HG03457 (cell line): ENCODE measurements around the gene SGSH.
"Not testable (repeated sequence)": the region's sequence is repeated elsewhere in the genome, so short reads cannot be mapped to it uniquely, and the experiment has no call there.

ENCODE experiments used
- ATAC-seq: cut with Tn5 transposase; IDR thresholded peaks from one replicate; pipeline ENCODE4 v1.9.1; 2021; ENCODE audit warnings: moderate number of reproducible peaks; ENCODE audit not compliant: unreplicated experiment

Gene SGSH

DNA sequence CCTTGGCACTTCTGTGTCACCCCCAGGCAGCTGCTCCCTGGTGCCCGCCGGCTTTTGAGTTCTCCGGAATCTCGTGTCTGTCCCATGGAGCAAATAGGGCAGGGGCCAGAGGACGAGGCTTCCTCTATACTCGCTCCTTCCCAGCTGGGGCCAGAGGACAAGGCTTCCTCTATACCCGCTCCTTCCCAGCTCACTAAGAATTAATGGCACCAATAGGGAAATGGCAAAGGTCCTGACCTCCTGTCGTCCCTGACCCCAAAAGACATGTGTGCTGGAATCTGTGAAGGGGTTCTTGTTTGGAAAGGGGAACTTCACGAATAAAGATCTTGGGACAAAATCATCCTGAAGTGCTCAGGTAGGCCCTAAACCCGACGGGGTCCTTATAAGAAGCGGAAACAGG lies 7.6 kb downstream of the SGSH start:
- ATAC-seq, result no peak

DNA sequence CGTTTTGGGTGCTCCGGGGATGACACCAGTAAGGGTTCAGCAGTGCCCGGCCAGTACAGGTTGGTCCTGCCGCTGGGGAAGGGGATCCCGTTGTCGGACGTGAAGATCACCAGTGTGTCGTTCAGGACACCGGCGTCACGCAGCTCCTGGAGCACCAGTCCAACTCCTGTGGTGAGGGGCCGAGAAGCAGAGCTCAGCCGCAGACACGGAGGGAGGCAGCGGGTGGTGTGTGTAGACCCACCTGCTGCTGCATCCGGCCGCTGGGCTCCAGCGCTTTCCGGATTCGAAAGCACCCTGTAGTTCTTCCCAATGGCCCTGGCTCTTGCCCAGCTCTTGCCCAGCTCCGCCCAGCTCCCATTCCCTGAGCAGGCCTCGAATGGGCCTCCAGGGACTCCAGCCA lies 8.0 kb downstream of the SGSH start:
- ATAC-seq, result no peak

GRCh38 chr17:80210348-80211108 lies 9.6 kb downstream of the SGSH start:
- no peak for ATAC-seq

DNA sequence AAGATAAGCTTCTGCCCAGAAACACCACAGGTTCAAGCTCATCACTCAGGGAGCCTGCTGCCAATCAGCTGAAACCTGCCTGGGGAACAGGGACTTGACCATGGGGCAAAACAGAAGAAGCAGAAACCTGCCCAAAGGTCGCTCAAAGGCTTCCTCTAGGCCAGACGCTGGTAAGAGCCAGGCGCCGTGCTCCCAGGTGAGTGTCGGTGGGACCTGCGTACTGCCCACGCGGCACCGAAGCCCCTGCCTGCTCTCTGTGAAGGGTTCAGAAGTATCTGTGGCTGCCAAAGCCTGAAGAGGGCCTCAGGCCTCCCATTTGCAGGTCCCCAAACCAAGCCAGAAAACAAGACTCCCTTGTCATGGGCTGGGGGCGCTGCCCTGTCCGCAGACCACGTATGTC lies 10.4 kb downstream of the SGSH start:
- ATAC-seq, result no peak

- ATAC-seq, result no peak
These were observed 12.1 kb downstream of the SGSH start for GRCh38 chr17:80208050-80208449.

DNA sequence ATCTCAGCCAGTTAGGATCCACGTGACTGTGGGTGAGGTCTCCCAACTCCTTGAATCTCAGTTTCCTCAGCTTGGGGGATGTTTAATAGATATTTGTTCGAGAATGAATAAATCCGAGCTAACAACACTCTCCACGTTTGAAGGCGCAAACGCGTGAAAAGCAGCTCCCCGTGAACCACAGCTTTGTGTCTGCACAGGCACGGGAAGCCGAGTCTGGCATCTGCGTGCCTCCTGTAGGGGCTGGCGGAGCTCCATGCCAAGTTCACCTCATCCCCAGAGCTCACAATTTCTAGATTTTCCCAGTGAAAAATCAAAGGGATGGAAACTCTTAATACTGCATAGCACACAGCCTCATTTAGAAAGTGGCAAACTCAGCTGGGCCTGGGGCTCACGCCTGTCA lies 14.3 kb downstream of the SGSH start:
- ATAC-seq, result no peak

DNA sequence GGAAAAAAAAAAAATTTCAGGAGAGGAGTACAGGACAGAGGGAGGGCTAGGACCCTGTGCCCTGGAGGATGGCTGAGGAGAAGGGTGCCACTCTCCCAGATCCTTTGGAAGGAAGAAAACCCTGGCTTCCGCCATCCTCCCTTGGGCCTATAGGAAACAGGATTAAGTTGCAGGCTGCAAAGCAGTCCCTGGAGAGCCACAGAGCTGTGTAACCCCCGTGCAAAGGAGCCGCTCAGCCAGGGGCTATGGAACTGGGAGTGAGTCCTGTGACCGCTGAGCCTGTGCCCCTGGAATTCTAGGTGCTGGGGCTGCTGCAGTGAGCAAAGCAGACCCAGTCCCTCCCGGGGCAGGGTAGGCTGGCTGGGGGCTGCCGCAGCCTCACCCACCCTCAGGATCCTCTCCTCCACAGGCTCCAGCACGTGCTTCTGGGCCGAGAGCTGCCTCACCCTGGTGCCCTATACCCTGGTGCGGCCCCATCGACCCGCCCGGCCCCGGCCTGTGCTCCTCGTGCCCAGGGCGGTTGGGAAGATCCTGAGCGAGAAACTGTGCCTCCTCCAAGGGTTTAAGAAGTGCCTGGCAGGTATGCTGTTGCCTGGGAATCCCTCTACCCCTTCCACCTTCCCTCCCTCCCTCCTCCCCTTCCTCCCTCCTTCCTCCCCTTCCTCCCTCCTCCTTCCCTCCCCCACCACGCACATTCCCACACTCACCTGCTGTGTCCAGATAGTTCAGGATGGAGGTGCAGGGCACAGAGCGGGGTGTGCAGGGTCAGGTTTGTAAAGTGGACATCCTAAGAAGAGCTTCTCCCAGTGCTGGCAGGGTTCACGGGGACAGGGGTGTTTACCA lies 15.3 kb downstream of the SGSH start:
- no peak for ATAC-seq

- no peak for ATAC-seq
These were observed 16.6 kb downstream of the SGSH start for GRCh38 chr17:80203471-80203963.

- no peak for ATAC-seq
These were observed 17.9 kb downstream of the SGSH start for GRCh38 chr17:80202197-80202596.

- ATAC-seq, result no peak
These were observed 18.7 kb downstream of the SGSH start for GRCh38 chr17:80201446-80201845.

DNA sequence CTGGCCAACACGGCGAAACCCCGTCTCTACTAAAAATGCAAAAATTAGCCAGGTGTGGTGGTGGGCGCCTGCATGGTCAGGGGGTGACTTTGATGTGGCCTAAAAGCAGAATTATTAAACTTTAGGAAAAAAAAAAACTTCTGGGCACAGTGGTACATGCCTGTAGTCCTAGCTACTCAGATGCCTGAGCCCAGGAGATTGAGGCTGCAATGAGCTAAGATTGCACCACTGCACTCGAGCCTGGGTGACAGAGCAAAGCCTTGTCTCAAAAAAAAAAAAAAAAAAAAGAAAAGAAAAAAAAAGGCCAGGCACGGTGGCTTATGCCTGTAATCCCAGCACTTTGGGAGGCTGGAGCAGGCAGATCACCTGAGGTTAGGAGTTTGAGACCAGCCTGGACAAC lies 20.8 kb downstream of the SGSH start:
- ATAC-seq, result not testable (repeated sequence)

DNA sequence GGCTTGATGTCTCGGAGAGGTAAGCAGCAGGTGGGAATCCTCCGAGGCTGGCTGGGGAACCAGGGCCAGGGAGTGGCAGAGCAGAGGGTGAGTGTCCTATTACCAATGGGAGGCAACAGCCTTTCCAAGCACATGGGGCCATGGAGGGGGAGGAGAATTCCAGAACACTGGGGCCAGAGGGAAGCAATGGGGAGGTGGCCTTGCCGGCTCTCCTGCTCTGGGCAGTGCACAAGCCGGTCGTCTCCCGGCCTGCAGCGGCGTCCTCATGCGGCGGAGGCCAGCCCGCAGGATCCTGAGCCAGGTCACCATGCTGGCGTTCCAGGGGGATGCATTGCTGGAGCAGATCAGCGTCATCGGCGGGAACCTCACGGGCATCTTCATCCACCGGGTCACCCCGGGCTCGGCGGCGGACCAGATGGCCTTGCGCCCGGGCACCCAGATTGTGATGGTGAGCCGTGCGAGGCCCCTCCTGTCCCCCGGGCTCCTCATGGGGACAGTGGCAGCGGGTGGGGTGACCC lies 21.9 kb downstream of the SGSH start:
- ATAC-seq, result no peak

GRCh38 chr17:80196652-80197051 lies 23.5 kb downstream of the SGSH start:
- no peak for ATAC-seq

DNA sequence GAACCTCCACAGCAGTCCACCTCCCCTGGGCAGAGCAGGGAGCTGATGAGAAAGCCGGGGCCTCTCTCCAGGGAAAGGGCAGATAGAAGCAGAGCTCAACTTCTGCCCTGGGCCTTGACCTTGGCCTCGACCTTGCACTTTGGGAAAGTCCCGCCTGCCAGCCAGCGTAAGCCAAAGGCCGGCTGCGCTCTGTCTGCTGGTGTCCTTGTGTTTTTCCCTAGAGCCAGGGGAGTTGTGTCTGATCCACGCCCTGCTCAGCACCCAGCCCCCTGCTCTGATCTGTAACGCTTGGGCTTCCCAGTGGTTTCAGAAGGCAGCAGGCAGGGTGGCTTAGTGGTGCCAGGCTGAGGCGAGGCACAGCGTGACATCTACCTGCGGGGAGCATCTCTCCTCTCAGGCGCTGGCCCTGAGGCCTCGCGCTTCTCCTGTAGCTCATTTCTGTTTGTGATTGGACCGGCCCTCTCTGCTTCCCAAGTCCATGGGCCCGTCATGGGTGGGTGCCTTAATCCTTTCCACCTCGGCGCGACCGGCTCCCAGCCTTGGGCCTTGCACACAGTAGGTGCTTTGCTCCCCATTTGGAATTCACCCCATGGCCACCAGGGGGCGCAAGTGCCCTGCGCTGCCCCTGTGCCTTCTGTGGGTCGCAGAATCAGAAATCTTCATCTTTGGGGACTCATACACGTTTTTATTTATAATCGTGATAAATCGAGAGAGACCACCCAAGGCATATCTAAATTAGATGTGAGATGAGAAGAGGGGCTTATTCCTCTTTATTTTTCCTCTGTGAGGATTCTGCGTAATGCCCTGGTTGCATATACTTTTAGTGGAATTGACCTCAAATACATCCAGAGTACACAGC lies 24.2 kb downstream of the SGSH start:
- no peak for ATAC-seq

DNA sequence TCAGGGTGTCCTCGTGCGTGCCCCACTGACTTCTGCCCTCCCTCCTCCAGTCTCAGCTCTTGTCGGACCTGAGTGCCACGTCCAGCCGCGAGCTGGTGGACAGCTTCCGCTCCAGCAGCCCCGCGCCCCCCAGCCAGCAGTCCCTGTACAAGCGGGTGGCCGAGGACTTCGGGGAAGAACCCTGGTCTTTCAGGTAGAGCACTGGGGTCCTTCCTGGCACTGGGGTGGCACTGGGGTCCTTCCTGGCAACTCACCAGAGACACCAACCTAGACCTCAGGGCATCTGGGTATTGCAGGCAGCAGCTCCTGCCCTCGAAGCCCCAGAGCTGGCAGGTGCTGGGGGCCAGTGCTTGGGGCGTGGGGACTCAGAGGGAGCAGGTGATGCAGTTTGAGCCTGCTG lies 25.0 kb downstream of the SGSH start:
- no peak for ATAC-seq

- no peak for ATAC-seq
These were observed 28.1 kb downstream of the SGSH start for GRCh38 chr17:80191865-80192661.

DNA sequence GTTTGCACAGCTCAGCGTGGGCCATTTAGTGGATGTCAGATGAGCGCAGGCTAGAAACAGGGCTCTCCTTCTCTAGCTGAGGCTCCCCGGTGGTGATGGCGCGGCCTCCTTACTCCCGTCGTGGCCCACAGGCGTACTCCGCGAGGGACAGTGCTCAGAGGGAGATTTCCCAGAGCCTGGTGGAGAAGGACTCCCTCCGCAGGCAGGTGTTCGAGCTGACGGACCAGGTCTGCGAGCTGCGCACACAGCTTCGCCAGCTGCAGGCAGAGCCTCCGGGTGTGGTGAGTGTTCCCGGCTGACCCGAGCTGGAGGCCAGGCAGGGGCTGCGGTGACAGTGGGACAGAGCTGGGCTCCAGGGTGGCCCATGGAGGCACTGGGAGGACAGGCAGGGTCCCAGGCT lies 28.9 kb downstream of the SGSH start:
- ATAC-seq, result no peak

DNA sequence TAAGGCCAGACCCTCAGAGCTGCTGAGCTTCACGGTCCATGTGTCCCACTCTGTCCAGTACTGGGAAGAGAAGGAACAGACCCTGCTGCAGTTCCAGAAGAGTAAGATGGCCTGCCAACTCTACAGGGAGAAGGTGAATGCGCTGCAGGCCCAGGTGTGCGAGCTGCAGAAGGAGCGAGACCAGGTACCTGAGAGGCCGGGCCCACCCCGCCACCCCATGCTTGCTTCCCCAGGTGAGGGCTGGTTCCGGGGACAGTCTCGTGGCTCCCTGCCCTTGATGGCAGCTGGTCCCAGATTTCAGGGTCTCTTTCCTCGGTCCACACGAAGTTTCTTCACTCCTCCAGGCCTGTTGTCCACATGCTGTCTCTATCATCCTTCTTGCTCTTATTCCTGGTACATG lies 29.4 kb downstream of the SGSH start:
- no peak for ATAC-seq

DNA sequence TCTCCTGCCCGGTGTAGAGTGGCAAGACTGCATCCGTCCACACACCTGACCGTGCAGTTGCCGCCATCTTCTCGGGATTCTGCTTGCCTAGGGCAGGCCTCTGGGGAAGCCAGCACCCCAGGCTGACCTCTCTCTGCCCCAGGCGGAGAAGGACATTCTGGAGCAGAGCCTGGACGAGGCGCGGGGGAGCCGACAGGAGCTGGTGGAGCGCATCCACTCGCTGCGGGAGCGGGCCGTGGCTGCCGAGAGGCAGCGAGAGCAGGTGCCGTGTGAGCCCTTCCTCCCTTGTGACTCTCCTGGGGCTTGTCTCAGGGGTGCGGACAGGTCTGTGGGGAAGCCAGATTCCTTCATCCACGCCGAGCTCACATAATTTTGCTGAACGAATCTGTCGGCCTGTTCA lies 30.5 kb downstream of the SGSH start:
- ATAC-seq, result no peak

- no peak for ATAC-seq
These were observed 32.6 kb downstream of the SGSH start for GRCh38 chr17:80187515-80187941.
